A673 (cell line): Measurements from ENCODE around the gene MPDZ. TPM values are rescaled to one million over a fixed set of nuclear protein-coding genes. Genes with fewer than 3 reads are reported as not detected.

Experiments used
- BruUV-seq: library from RNA; stranded (reverse); fragments of 400-500 nt; replicated peaks from 2 replicates; lab custom pipeline; 2021; lab: Mats Ljungman, UMichigan
- CTCF ChIA-PET: fragments of 300-600 bp; sonication (Branson Sonifier 250); formaldehyde crosslinking; loops from one replicate; lab custom pipeline; 2022; ENCODE audit warnings: antibody characterized with exemption; lab: Charles Lee
- POLR2A ChIA-PET: fragments of 300-600 bp; sonication (Branson Sonifier 250); formaldehyde crosslinking; loops from one replicate; lab custom pipeline; 2022; ENCODE audit warnings: antibody characterized with exemption; ENCODE audit not compliant: low non-redundant PET; lab: Charles Lee
- DNase-seq: peaks from one replicate; pipeline ENCODE4 v3.0.0-alpha.2; 2015; ENCODE audit warnings: low spot score
- H3K27ac ChIP-seq: fragments of 200-600 bp; sonication (generic); 2 replicates; pipeline ENCODE4 v1.5.1; 2016; ENCODE audit warnings: mixed run types, low read depth, mild to moderate bottlenecking, mixed read lengths, antibody characterized with exemption, low read length; ENCODE audit not compliant: poor library complexity, severe bottlenecking
- H3K27me3 ChIP-seq: fragments of 200-600 bp; sonication (generic); replicated peaks from 2 replicates; pipeline ENCODE4 v1.6.1; 2017; ENCODE audit warnings: mixed run types, low read depth, mild to moderate bottlenecking, mixed read lengths, antibody characterized with exemption, low read length; ENCODE audit not compliant: insufficient read depth, poor library complexity
- H3K36me3 ChIP-seq: fragments of 200-600 bp; sonication (generic); 2 replicates; pipeline ENCODE4 v1.6.1; 2016; ENCODE audit warnings: mixed run types, mild to moderate bottlenecking, mixed read lengths, antibody characterized with exemption, low read length; ENCODE audit not compliant: insufficient read depth, poor library complexity, severe bottlenecking
- H3K4me1 ChIP-seq: fragments of 200-600 bp; sonication (generic); 2 replicates; pipeline ENCODE4 v1.6.1; 2017; ENCODE audit warnings: mixed run types, mild to moderate bottlenecking, mixed read lengths, antibody characterized with exemption, low read length; ENCODE audit not compliant: insufficient read depth, poor library complexity, severe bottlenecking
- H3K4me3 ChIP-seq: fragments of 200-600 bp; sonication (generic); 2 replicates; pipeline ENCODE4 v1.5.1; 2016; ENCODE audit warnings: low read depth, mixed run types, mild to moderate bottlenecking, mixed read lengths, low read length; ENCODE audit not compliant: poor library complexity, severe bottlenecking
- H3K9me3 ChIP-seq: fragments of 200-600 bp; sonication (generic); 2 replicates; pipeline ENCODE4 v1.6.1; 2016; ENCODE audit warnings: mixed run types, low read depth, mild to moderate bottlenecking, mixed read lengths, antibody characterized with exemption, low read length; ENCODE audit not compliant: poor library complexity, severe bottlenecking
- CTCF ChIP-seq: fragments of 300-800, 200-600 bp; sonication (generic); conservative IDR thresholded peaks from 2 replicates; pipeline ENCODE4 v1.5.1; 2017; ENCODE audit warnings: low read depth, mild to moderate bottlenecking, antibody characterized with exemption, low read length, moderate library complexity, mixed read lengths
- EZH2 ChIP-seq: fragments of 200-600 bp; sonication (generic); IDR thresholded peaks from 2 replicates; pipeline ENCODE4 v1.6.1; 2017; ENCODE audit warnings: borderline replicate concordance, low read depth, mild to moderate bottlenecking, mixed read lengths, antibody characterized with exemption, low read length; ENCODE audit not compliant: poor library complexity, severe bottlenecking
- intact Hi-C: fragments of 100-400 bp; cut with micrococcal nuclease; formaldehyde crosslinking; loops from one replicate; pipeline ENCODE4 v1.10.0; 2022; ENCODE audit not compliant: unreplicated experiment
- total RNA-seq: library from RNA; stranded (reverse); gene quantifications from 2 replicates; pipeline ENCODE4 v1.2.3, GENCODE V29; 2021

MPDZ gene
- total RNA-seq, 1 experiment from 2014 or later: 35.1 TPM

DNA sequence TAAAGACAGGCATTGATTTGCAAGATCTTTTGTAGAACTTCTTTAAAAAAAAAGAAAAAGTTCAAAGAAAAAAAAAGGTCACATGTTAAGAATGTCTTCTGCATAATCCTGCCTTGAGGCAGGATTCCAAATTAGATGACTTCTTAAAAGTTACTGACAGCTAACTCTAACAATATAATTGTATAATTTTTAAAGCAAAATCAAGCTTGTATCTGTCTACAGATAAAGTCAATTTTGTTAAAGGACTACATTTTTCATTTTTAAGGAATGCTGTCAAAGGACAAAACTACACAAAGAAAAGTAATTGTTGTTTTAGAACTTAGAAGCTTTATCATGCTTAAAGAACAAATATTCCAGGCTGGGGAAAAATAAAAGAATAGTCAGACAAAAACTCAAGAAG, 57.8 kb downstream of the MPDZ start:
- H3K27ac ChIP-seq: no peak overlapping the region
- DNase-seq: no peak
- POLR2A ChIA-PET: no interaction called here
- CTCF ChIA-PET: no interaction called here
- peaks cover 11% of the 10 kb centered on the region for H3K36me3 ChIP-seq
- BruUV-seq: no TSS peak
- no peak for TF ChIP-seq CTCF
- no peak for TF ChIP-seq EZH2
- no peak overlapping the region for H3K4me3 ChIP-seq
- no peaks in the 10 kb centered on the region for H3K4me1 ChIP-seq
- H3K27me3 ChIP-seq: no peaks in the 10 kb centered on the region
- no peaks in the 10 kb centered on the region for H3K9me3 ChIP-seq
- intact Hi-C loops: no loop called here

DNA sequence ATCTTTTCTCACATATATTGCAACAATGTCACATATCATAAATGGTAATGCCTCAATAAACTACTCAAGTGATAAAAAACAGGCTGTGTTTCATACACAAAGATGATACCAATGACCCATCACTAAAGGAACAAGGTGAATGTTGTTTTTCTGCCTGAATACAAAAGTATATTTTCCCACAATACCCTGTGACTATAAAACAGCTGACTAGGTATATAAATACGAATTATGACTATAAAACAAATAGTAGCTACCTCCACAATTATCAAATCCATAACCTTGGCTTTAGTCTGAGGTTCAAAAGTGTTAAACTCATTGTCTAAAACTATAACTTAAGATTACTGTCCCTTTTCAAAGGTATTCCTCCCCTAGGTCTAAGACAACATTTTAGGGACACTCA, 58.7 kb downstream of the MPDZ start:
- Histone ChIP-seq H3K27ac (no peak overlapping the region), H3K27me3 (no peaks in the 10 kb centered on the region), H3K36me3 (peaks cover 13% of the 10 kb centered on the region), H3K4me3 (no peak overlapping the region), H3K9me3 (no peaks in the 10 kb centered on the region), H3K4me1 (no peaks in the 10 kb centered on the region)
- no peak for DNase-seq
- ChIA-PET CTCF (no interaction called here), POLR2A (no interaction called here)
- TF ChIP-seq CTCF (no peak), EZH2 (no peak)
- intact Hi-C loops: no loop called here
- no TSS peak for BruUV-seq

DNA sequence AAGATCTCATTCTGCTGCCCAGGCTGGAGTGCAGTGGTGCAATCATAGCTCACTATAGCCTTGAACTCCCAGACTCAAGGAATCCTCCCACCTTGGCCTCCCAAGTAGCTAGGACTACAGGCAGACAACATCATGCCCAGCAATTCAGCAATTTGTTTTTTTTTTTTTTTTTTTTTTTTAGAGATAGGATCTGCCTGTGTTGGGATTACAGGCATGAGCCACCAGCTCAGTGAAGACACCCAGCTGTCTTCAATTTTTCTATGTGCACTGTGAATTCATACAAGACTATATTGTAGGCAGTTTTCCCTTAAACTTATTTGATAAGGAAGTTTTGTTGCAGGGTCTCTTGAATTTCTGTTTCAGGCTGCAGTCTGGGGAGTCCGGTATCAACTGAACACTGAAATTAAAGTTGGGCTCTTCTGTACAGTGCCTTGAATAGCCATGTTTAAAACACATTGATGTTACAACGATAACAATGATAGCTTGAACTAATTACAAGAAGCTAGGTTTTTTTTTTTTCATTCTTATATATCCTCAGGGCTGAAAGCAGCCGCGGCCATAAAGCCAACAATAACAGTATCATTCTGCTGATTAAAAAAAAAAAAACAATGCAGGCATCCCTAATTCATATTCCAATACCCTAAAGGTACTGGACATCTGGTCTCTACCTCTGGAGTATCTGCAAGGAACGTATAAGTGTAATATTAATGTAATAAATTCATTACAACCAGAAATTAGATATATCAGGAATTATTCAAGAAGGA, 63.5 kb downstream of the MPDZ start:
- ChIA-PET POLR2A (no interaction called here), CTCF (no interaction called here)
- Histone ChIP-seq H3K9me3 (no peaks in the 10 kb centered on the region), H3K4me1 (no peaks in the 10 kb centered on the region), H3K36me3 (peaks cover 11% of the 10 kb centered on the region), H3K27ac (no peak overlapping the region), H3K4me3 (no peak overlapping the region), H3K27me3 (no peaks in the 10 kb centered on the region)
- BruUV-seq: no TSS peak
- no peak for TF ChIP-seq EZH2
- no peak for TF ChIP-seq CTCF
- no peak for DNase-seq
- intact Hi-C loops: loop anchor here (5.0 to 10.0 kb wide), 2 partner anchors 119 to 206 kb away; no protein-coding TSS in a partner anchor
